ENCODE data around the gene KDM1B. TPM values are rescaled to one million over a fixed set of nuclear protein-coding genes. Genes with fewer than 3 reads are reported as not detected.

The KDM1B gene
- total RNA-seq, 2 donors from 2014 or later = 7.7 to 10.0 TPM

GRCh38 chr6:18234564-18234963 is 79.3 kb downstream of the KDM1B start:
- H3K36me3 Mint-ChIP-seq = peaks cover 65 to 82% of the 10 kb centered on the region in 2 donors
- peak overlapping the region in 1 of 2 donors; percentile 53 for H3K27ac Mint-ChIP-seq

GRCh38 chr6:18235524-18235923 is 80.3 kb downstream of the KDM1B start:
- Mint-ChIP-seq H3K27ac (no peak overlapping the region), H3K36me3 (peaks cover 56 to 72% of the 10 kb centered on the region in 2 donors), H3K9me3 (peaks cover 16 to 17% of the 10 kb centered on the region in 2 donors)
- ATAC-seq (no peak), DNase-seq (ENCODE audit: low spot score in 2 of 2) (no peak)

More at GRCh38 chr6:18234564-18234963, 79.3 kb downstream of the KDM1B start:
- no peak for ATAC-seq
- no peak for DNase-seq (ENCODE audit: low spot score in 2 of 2)
- H3K9me3 Mint-ChIP-seq = peaks cover 17 to 18% of the 10 kb centered on the region in 2 donors

GRCh38 chr6:18237167-18237566 is 81.9 kb downstream of the KDM1B start:
- ATAC-seq = no peak
- H3K9me3 Mint-ChIP-seq = peaks cover 10 to 11% of the 10 kb centered on the region in 2 donors
- peaks cover 45 to 70% of the 10 kb centered on the region in 2 donors for H3K36me3 Mint-ChIP-seq
- H3K27ac Mint-ChIP-seq = no peak overlapping the region
- no peak for DNase-seq (ENCODE audit: low spot score in 2 of 2)

GRCh38 chr6:18240230-18240629 is 85.0 kb downstream of the KDM1B start:
- DNase-seq (ENCODE audit: low spot score in 2 of 2) (no peak), ATAC-seq (no peak)
- peaks cover 0 to 4% of the 10 kb centered on the region in 2 donors for H3K9me3 Mint-ChIP-seq
- no peak overlapping the region for H3K27ac Mint-ChIP-seq
- H3K36me3 Mint-ChIP-seq = peaks cover 27 to 70% of the 10 kb centered on the region in 2 donors

- peaks cover 29 to 70% of the 10 kb centered on the region in 2 donors for H3K36me3 Mint-ChIP-seq
- ATAC-seq = peak; percentile 42 to 73
- no peak for DNase-seq (ENCODE audit: low spot score in 2 of 2)
Observed at GRCh38 chr6:18241208-18242038, 86.2 kb downstream of the KDM1B start.

GRCh38 chr6:18242062-18242851 is 87.0 kb downstream of the KDM1B start:
- peak; percentile 18 to 20 for ATAC-seq
- no peak for DNase-seq (ENCODE audit: low spot score in 2 of 2)
- H3K27ac Mint-ChIP-seq = peak overlapping the region; percentile 60 to 83
- H3K9me3 Mint-ChIP-seq = peaks cover 0 to 4% of the 10 kb centered on the region in 2 donors
- H3K36me3 Mint-ChIP-seq = peaks cover 29 to 70% of the 10 kb centered on the region in 2 donors

More at GRCh38 chr6:18241208-18242038, 86.2 kb downstream of the KDM1B start:
- Mint-ChIP-seq H3K27ac (peak overlapping the region; percentile 60 to 83), H3K9me3 (peaks cover 0 to 4% of the 10 kb centered on the region in 2 donors)

- ATAC-seq (peak; percentile 53 to 72), DNase-seq (ENCODE audit: low spot score in 2 of 2) (no peak)
- H3K36me3 Mint-ChIP-seq = peaks cover 26 to 75% of the 10 kb centered on the region in 2 donors
- peaks cover 0 to 4% of the 10 kb centered on the region in 2 donors for H3K9me3 Mint-ChIP-seq
- H3K27ac Mint-ChIP-seq = peak overlapping the region; percentile 28 to 81
Observed at GRCh38 chr6:18243302-18243893, 88.2 kb downstream of the KDM1B start.

GRCh38 chr6:18244251-18244650 is 89.0 kb downstream of the KDM1B start:
- ATAC-seq (no peak), DNase-seq (ENCODE audit: low spot score in 2 of 2) (no peak)
- H3K9me3 Mint-ChIP-seq = peaks cover 0 to 4% of the 10 kb centered on the region in 2 donors
- no peak overlapping the region for H3K27ac Mint-ChIP-seq
- peaks cover 35 to 84% of the 10 kb centered on the region in 2 donors for H3K36me3 Mint-ChIP-seq

- peaks cover 0 to 4% of the 10 kb centered on the region in 2 donors for H3K9me3 Mint-ChIP-seq
- H3K36me3 Mint-ChIP-seq = peaks cover 40 to 90% of the 10 kb centered on the region in 2 donors
- DNase-seq (ENCODE audit: low spot score in 2 of 2) (no peak), ATAC-seq (no peak)
- peak overlapping the region in 1 of 2 donors; percentile 60 for H3K27ac Mint-ChIP-seq
Observed at GRCh38 chr6:18245079-18245478, 89.9 kb downstream of the KDM1B start.

GRCh38 chr6:18245642-18246041 is 90.4 kb downstream of the KDM1B start:
- DNase-seq (ENCODE audit: low spot score in 2 of 2) (peak in 1 of 2 donors; percentile 35), ATAC-seq (peak; percentile 67 to 84)
- H3K27ac Mint-ChIP-seq = peak overlapping the region in 1 of 2 donors; percentile 60
- peaks cover 40 to 90% of the 10 kb centered on the region in 2 donors for H3K36me3 Mint-ChIP-seq
- peaks cover 0 to 4% of the 10 kb centered on the region in 2 donors for H3K9me3 Mint-ChIP-seq

GRCh38 chr6:18246205-18246604 is 91.0 kb downstream of the KDM1B start:
- H3K9me3 Mint-ChIP-seq = peaks cover 0 to 4% of the 10 kb centered on the region in 2 donors
- DNase-seq (ENCODE audit: low spot score in 2 of 2) (no peak), ATAC-seq (no peak)
- H3K36me3 Mint-ChIP-seq = peaks cover 38 to 91% of the 10 kb centered on the region in 2 donors
- peak overlapping the region in 1 of 2 donors; percentile 60 for H3K27ac Mint-ChIP-seq

- Mint-ChIP-seq H3K9me3 (peaks cover 0 to 4% of the 10 kb centered on the region in 2 donors), H3K27ac (no peak overlapping the region), H3K36me3 (peaks cover 42 to 90% of the 10 kb centered on the region in 2 donors)
- DNase-seq (ENCODE audit: low spot score in 2 of 2) (no peak), ATAC-seq (no peak)
Observed at GRCh38 chr6:18247002-18247401, 91.8 kb downstream of the KDM1B start.

GRCh38 chr6:18248698-18249097 is 93.5 kb downstream of the KDM1B start:
- DNase-seq (ENCODE audit: low spot score in 2 of 2) (no peak), ATAC-seq (no peak)
- Mint-ChIP-seq H3K36me3 (peaks cover 35 to 82% of the 10 kb centered on the region in 2 donors), H3K9me3 (peaks cover 0 to 4% of the 10 kb centered on the region in 2 donors), H3K27ac (no peak overlapping the region)

- Mint-ChIP-seq H3K36me3 (peaks cover 35 to 76% of the 10 kb centered on the region in 2 donors), H3K9me3 (peaks cover 0 to 4% of the 10 kb centered on the region in 2 donors), H3K27ac (no peak overlapping the region)
- no peak for DNase-seq (ENCODE audit: low spot score in 2 of 2)
- no peak for ATAC-seq
Observed at GRCh38 chr6:18249271-18249670, 94.0 kb downstream of the KDM1B start.

GRCh38 chr6:18253635-18254034 is 98.4 kb downstream of the KDM1B start:
- no peak for DNase-seq (ENCODE audit: low spot score in 2 of 2)
- Mint-ChIP-seq H3K27ac (no peak overlapping the region), H3K9me3 (no peaks in the 10 kb centered on the region), H3K36me3 (peaks cover 34 to 59% of the 10 kb centered on the region in 2 donors)
- ATAC-seq = no peak

- ATAC-seq = no peak
- DNase-seq (ENCODE audit: low spot score in 2 of 2) = no peak
- Mint-ChIP-seq H3K9me3 (no peaks in the 10 kb centered on the region), H3K36me3 (peaks cover 23 to 56% of the 10 kb centered on the region in 2 donors), H3K27ac (no peak overlapping the region)
Observed at GRCh38 chr6:18254793-18255192, 99.6 kb downstream of the KDM1B start.

Measured in activated naive CD4-positive, alpha-beta T cell treated with anti-CD3 and anti-CD28 coated beads, Interleukin-2, amount 50 U/mL, for 72 hours (primary cell).